Psoas muscle (tissue), 8 donors: Measurements from ENCODE around the gene OXTR. TPM values are rescaled to one million over a fixed set of nuclear protein-coding genes. Genes with fewer than 3 reads are reported as not detected.

Experiments used
- ATAC-seq, 4 donors: fragments of 200-7000 bp; cut with Tn5 transposase; one replicate each; pipeline ENCODE4 v1.9.1; 2020; ENCODE audit warnings: moderate library complexity in 3 of 4, mild to moderate bottlenecking in 2 of 4
- DNase-seq, 2 donors: peaks; one replicate each; pipeline ENCODE4 v3.0.0-alpha.2; 2020
- H3K27ac ChIP-seq: fragments of 200-600 bp; one replicate; pipeline ENCODE4 v1.8.0; 2022
- H3K27me3 ChIP-seq, 3 donors: fragments of 200-600 bp in 1 of 3; one replicate each; pipeline versions ENCODE4 v1.6.1 to v1.8.0; 2013 to 2022; ENCODE audit warnings: low read length in 2 of 3, mild to moderate bottlenecking in 2 of 3, moderate library complexity in 1 of 3; ENCODE audit not compliant: insufficient read depth in 3 of 3
- H3K36me3 ChIP-seq, 2 donors: fragments of 200-600 bp in 1 of 2; one replicate each; pipeline versions ENCODE4 v1.6.1 to v1.8.0; 2013 to 2022; ENCODE audit warnings: low read depth in 1 of 2, mild to moderate bottlenecking in 1 of 2, moderate library complexity in 1 of 2; ENCODE audit not compliant: insufficient read depth in 1 of 2
- H3K4me1 ChIP-seq: fragments of 200-600 bp; one replicate; pipeline ENCODE4 v1.8.0; 2022
- H3K4me3 ChIP-seq: fragments of 200-600 bp; one replicate; pipeline ENCODE4 v1.8.0; 2022; ENCODE audit warnings: mild to moderate bottlenecking
- H3K9me3 ChIP-seq: fragments of 200-600 bp; one replicate; pipeline ENCODE4 v1.8.0; 2022
- CTCF ChIP-seq: fragments of 200-600 bp; IDR thresholded peaks from one replicate; pipeline ENCODE4 v1.8.0; 2022; ENCODE audit warnings: antibody characterized with exemption
- WGBS, 3 donors: extraction: QIAGEN DNeasy Blood & Tissue Kit; methylation state at CpG; one replicate each; pipeline versions ENCODE4 v1.1.6 to v1.1.7; 2013; 5-methylcytosine and 5-hydroxymethylcytosine counted together
- intact Hi-C, 2 donors: fragments of 100-400 bp; cut with DNase I; formaldehyde crosslinking; loops; one replicate each; pipeline versions ENCODE4 v1.11.0 to v1.14.2; 2022
- polyA plus RNA-seq, 3 donors: library from polyadenylated mRNA; stranded (reverse); fragments of 200-250 nt; gene quantifications; one replicate each; pipeline ENCODE4 v1.2.3, GENCODE V29; 2013
- total RNA-seq, 4 donors: library from RNA; stranded (reverse); fragmentation: NEBNext Ultra II Directional in 2 of 4; extraction: Animal tissue kit (Norgen Biotek cat#: 25700) in 2 of 4; gene quantifications; one replicate each; pipeline versions ENCODE4 v1.2.1 to v1.2.4, GENCODE V29; 2021 to 2023
- donor health status: healthy with polysubstance abuse.
- donor health status: DM: no; HTN: no; CAD: no; lungs with moderate emphysema.
- donor health status: Bipolar disorder and iron deficiency.
- donor health status: healthy.
- donor health status: DM: yes; HTN: yes; CAD: no.
- donor health status: DM: no; HTN: no; CAD: no.
- donor health status: DM: no; HTN: no; CAD: no.
- donor health status: DM: yes; HTN: yes; CAD: no.

The OXTR gene
- total and polyA plus RNA-seq, 7 donors = 0.09 to 0.38 (median 0.12) TPM; not detected in 2

- no peak for TF ChIP-seq CTCF
- Histone ChIP-seq H3K4me3 (no peak overlapping the region), H3K9me3 (no peaks in the 10 kb centered on the region), H3K4me1 (peaks cover 63% of the 10 kb centered on the region), H3K36me3 (no peaks in the 10 kb centered on the region), H3K27me3 (no peaks in the 10 kb centered on the region), H3K27ac (peak overlapping the region; percentile 79)
- ATAC-seq (peak in 1 of 4 donors; percentile 21), DNase-seq (no peak)
- WGBS, 3 donors = 52 to 63% (median 53%) methylated on average over 3 of the region's 3 CpGs
- intact Hi-C loops = no loop called here
Measured at GRCh38 chr3:8738639-8739038, 30.8 kb downstream of the OXTR start.

- no peak for TF ChIP-seq CTCF
- H3K4me1 ChIP-seq = peaks cover 63% of the 10 kb centered on the region
- intact Hi-C loops = no loop called here
- peak overlapping the region; percentile 98 for H3K27ac ChIP-seq
- no peak for ATAC-seq
- no peaks in the 10 kb centered on the region for H3K9me3 ChIP-seq
- no peaks in the 10 kb centered on the region for H3K27me3 ChIP-seq
- no peak for DNase-seq
- H3K36me3 ChIP-seq = no peaks in the 10 kb centered on the region
- H3K4me3 ChIP-seq = no peak overlapping the region
Measured at GRCh38 chr3:8737823-8738222, 31.6 kb downstream of the OXTR start.

- Histone ChIP-seq H3K27ac (peak overlapping the region; percentile 98), H3K9me3 (no peaks in the 10 kb centered on the region), H3K4me3 (no peak overlapping the region), H3K27me3 (no peaks in the 10 kb centered on the region), H3K4me1 (peaks cover 61% of the 10 kb centered on the region), H3K36me3 (no peaks in the 10 kb centered on the region)
- 86 to 89% (median 87%) methylated on average over 4 of the region's 4 CpGs for WGBS, 3 donors
- intact Hi-C loops = no loop called here
- TF ChIP-seq CTCF = no peak
- DNase-seq (no peak), ATAC-seq (no peak)
Measured at GRCh38 chr3:8737301-8737700, 32.1 kb downstream of the OXTR start.

GRCh38 chr3:8736436-8736835, 33.0 kb downstream of the OXTR start:
- no peak for TF ChIP-seq CTCF
- Histone ChIP-seq H3K27ac (peak overlapping the region; percentile 98), H3K36me3 (no peaks in the 10 kb centered on the region), H3K4me1 (peaks cover 52% of the 10 kb centered on the region), H3K4me3 (peak overlapping the region; percentile 70), H3K9me3 (no peaks in the 10 kb centered on the region), H3K27me3 (no peaks in the 10 kb centered on the region)
- DNase-seq (peak; percentile 60 to 79), ATAC-seq (peak; percentile 57 to 73 (median 66))
- intact Hi-C loops = no loop called here
- WGBS, 3 donors = 38 to 61% (median 41%) methylated on average over 11 of the region's 11 CpGs

GRCh38 chr3:8734908-8735307, 34.5 kb downstream of the OXTR start:
- intact Hi-C loops = loop anchor here in 1 of 2 donors (5.0 kb wide), 1 partner anchor 73 kb away; no protein-coding TSS in a partner anchor
- Histone ChIP-seq H3K27ac (peak overlapping the region; percentile 98), H3K36me3 (no peaks in the 10 kb centered on the region), H3K27me3 (no peaks in the 10 kb centered on the region), H3K4me1 (peaks cover 38% of the 10 kb centered on the region), H3K4me3 (peak overlapping the region; percentile 70), H3K9me3 (no peaks in the 10 kb centered on the region)
- DNase-seq = no peak
- 33 to 50% (median 43%) methylated on average over 1 of the region's 1 CpG for WGBS, 3 donors
- no peak for ATAC-seq
- no peak for TF ChIP-seq CTCF
